ENCODE results near the gene GALR3. TPM values are rescaled to one million over a fixed set of nuclear protein-coding genes. Genes with fewer than 3 reads are reported as not detected.

Gene GALR3, protein sequence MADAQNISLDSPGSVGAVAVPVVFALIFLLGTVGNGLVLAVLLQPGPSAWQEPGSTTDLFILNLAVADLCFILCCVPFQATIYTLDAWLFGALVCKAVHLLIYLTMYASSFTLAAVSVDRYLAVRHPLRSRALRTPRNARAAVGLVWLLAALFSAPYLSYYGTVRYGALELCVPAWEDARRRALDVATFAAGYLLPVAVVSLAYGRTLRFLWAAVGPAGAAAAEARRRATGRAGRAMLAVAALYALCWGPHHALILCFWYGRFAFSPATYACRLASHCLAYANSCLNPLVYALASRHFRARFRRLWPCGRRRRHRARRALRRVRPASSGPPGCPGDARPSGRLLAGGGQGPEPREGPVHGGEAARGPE
- not detected in 2 replicates for total RNA-seq

GRCh38 chr22:37823134-37823985, at the start of gene GALR3:
Gene GALR3 (plus strand): TSS chr22:37823382. CDS start chr22:37823407, 25 bp downstream.

GRCh38 chr22:37807410-37808293, 15.5 kb upstream of the GALR3 start, which contains the start of gene GCAT:
Gene GCAT (plus strand): TSS chr22:37807934. CDS start chr22:37807968, 34 bp downstream.

GRCh38 chr22:37849089-37849751, 26.0 kb downstream of the GALR3 start, which contains the start of gene EIF3L:
Gene EIF3L (plus strand): TSS chr22:37849419. CDS start chr22:37849450, 31 bp downstream.

Other genes with a start within 250 kb of the GALR3 start
- not detected in 2 replicates for gene LGALS2, start 243.3 kb upstream of the GALR3 start, total RNA-seq
- 31.1 and 41.7 TPM in 2 replicates for gene GGA1, start 214.5 kb upstream of the GALR3 start, total RNA-seq
- 28.1 and 42.4 TPM in 2 replicates for gene SH3BP1, start 183.7 kb upstream of the GALR3 start, total RNA-seq
- gene PDXP, start 164.7 kb upstream of the GALR3 start, total RNA-seq, result 9.2 and 10.0 TPM in 2 replicates
- gene LGALS1, start 147.7 kb upstream of the GALR3 start, total RNA-seq, result 1,268 and 2,738 TPM in 2 replicates
- gene NOL12, start 137.0 kb upstream of the GALR3 start, total RNA-seq, result 20.0 and 35.9 TPM in 2 replicates
- 49.0 and 54.7 TPM in 2 replicates for gene TRIOBP, start 126.3 kb upstream of the GALR3 start, total RNA-seq
- 23.4 and 26.4 TPM in 2 replicates for gene GCAT, start 15.4 kb upstream of the GALR3 start, total RNA-seq
- 15.8 and 20.0 TPM in 2 replicates for gene ANKRD54, start 21.0 kb downstream of the GALR3 start, total RNA-seq
- gene EIF3L, start 26.0 kb downstream of the GALR3 start, total RNA-seq, result 380 and 527 TPM in 2 replicates
- 134 and 190 TPM in 2 replicates for gene MICALL1, start 82.9 kb downstream of the GALR3 start, total RNA-seq
- gene C22orf23, start 130.2 kb downstream of the GALR3 start, total RNA-seq, result under 0.01 TPM in 1 of 2 replicates, not detected in the other
- gene POLR2F, start 130.3 kb downstream of the GALR3 start, total RNA-seq, result 25.2 and 31.3 TPM in 2 replicates
- gene SOX10, start 161.2 kb downstream of the GALR3 start, total RNA-seq, result not detected in 2 replicates
- gene PICK1, start 234.0 kb downstream of the GALR3 start, total RNA-seq, result 15.1 and 29.9 TPM in 2 replicates

All from tracheal epithelial cell (primary cell).